HG02642 (cell line): ENCODE data around the gene TRMT10C.
"Not testable (repeated sequence)": the region's sequence is repeated elsewhere in the genome, so short reads cannot be mapped to it uniquely, and the experiment has no call there.

ENCODE experiments used
- ATAC-seq: cut with Tn5 transposase; IDR thresholded peaks from one replicate; pipeline ENCODE4 v1.9.1; 2021; ENCODE audit warnings: mild to moderate bottlenecking; ENCODE audit not compliant: unreplicated experiment, poor library complexity

The TRMT10C gene

DNA sequence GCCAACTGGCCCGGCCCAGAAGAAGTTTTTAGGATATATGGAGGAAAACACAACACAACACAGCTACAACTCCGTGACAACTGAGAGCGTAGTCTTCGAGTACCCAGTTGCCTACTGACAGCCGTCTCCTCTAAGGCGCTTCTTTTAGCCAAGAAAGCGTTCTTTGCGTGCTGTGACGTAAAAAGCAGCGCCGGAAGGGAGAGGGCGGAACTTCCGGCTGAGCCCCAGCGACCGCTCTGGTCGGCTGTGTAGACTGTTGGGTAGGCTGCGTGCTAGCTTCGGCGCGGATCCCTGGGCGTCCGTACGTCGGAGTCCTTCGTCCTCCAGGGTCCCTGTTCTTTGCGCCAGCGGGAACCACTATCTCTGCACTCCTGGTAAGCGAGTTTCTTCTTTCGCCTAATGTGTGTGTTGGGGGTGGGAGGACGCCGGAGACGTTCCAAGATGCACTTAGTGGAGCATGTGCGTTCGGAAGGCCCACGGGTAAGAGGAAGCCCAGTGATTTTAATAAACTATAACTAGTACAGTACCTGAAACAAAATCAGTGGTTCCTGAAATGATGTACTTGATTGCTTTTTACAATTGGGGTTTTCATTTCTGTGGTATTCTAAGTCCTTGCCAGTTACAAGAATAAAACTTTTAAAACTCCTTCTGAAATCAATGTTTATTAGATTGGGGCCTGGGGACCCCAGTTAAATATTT lies at the start of gene TRMT10C:
TRMT10C (plus strand) TSS at position 239 of the 699 bp plus-strand sequence. CDS start 2,914 bp downstream, outside the sequence.
- ATAC-seq = peak; percentile 100

- ATAC-seq = peak; percentile 44
These were observed 49.3 kb upstream of the TRMT10C start for GRCh38 chr3:101512396-101512645.

DNA sequence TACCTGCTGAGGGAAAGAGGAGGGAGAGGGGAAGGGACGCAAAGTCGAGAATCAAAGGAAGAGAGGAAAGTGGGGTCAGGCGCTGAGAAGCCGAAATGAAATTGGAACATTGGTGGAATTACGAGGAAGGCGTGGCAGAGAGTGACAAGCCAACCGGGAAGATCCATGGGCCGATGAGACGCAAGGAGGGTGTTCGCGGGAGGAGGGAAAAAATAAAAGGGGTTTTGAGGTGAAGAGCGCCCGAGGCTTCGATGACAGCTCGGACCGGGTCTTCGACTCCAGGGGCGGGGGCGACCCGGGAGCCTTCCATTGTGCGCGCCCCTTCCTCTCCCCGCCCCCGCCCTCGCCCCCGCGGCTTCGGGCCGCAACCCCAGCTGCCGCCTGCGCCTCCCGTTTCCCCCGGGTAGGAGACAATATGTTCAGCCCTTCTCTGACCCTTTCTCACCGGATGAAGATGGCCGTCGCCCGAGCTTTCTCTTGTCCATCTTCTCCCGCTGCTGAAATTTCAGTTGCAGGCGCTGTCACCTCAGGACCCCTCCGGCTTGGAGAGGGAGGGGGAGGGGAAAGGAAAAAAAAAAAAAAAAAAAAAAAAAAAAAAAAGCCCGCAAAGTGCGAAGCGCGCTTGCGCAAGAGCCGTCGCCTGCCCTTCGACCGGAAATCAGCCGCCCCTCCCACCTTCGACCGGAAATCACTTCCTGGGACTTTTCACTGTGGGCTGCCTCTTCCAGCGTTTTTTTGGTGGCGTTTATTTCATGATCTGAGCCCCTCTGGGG lies 48.8 kb upstream of the TRMT10C start, which contains the start of gene SENP7:
SENP7 (minus strand) TSS at position 567 of the 773 bp plus-strand sequence; CDS start at position 485, 82 bp downstream.
- peak; percentile 73 for ATAC-seq

DNA sequence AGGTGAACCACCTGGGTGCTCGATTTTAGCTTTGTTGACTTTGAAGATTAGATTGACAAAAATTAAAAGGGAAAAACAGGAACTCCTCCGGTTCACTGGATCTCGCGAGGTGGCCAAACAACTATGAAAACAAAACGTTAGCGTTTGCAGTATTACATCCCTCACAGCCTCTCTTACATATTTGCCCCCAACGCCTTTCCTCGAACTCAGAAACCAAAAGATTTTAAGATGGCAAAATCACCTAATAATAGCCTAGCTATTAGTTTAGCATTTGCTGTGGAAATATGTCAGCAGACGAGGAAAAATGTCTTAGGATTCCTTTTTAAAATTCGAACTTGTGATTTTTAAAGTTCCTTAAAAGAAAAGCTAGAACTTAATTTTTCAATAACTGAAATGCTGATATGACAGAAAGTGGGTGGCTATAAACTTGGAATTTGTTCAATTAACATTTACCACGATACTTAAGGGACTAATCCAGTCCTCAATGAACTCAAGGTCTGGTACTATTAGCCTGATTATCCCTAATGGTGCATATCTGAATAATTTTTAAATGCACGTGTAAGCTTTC lies 48.2 kb upstream of the TRMT10C start:
- peak; percentile 41 for ATAC-seq

- peak; percentile 96 for ATAC-seq
These were observed 43.2 kb upstream of the TRMT10C start for GRCh38 chr3:101518421-101518871.

DNA sequence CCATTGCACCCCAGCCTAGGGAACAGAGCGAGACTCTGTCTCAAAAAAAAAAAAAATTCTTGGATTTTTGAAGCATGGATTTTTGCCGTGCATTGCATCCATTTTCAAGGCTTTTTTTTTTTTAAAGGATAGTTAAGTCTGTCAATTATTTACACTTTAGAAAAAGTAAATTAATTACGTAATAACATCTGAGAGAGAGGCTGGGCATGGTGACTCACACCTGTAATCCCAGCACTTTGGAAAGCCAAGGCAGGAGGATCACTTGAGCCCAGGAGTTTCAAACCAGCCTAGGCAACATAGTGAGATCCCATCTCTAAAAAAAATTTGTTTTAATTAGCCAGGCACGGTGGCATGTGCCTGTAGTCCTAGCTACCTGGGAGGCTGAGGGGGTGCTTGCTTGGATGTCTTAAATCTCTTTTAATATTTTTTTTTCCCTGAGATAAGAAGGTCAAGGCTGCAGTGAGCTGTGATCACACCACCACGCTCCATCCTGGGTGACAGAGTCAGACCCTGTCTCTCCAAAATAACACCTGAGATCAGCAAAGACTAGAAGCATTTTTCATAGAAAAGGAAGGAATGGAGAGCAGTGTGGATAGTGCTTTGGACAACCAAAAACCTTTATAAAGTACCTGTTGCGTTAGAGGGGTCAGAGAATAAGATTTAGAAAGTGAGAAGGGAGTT lies 41.8 kb upstream of the TRMT10C start:
- no peak for ATAC-seq

- no peak for ATAC-seq
These were observed 40.4 kb upstream of the TRMT10C start for GRCh38 chr3:101521211-101521701.

DNA sequence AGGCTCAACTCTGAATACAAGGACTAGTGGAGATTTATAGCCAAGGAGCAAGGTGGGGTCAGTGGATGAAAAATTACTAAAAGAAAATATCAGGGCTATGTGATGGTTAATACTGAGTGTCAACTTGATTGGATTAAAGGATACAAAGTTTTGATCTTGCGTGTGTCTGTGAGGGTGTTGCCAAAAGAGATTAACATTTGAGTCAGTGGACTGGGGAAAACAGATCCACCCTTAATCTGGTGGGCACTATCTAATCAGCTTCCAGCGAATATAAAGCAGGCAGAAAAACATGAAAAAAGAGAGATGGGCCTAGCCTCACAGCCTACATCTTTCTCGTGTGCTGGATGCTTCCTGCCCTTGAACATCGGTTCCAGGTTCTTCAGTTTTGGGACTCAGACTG lies 34.2 kb upstream of the TRMT10C start:
- ATAC-seq = no peak

GRCh38 chr3:101527906-101528305 lies 33.8 kb upstream of the TRMT10C start:
- no peak for ATAC-seq

DNA sequence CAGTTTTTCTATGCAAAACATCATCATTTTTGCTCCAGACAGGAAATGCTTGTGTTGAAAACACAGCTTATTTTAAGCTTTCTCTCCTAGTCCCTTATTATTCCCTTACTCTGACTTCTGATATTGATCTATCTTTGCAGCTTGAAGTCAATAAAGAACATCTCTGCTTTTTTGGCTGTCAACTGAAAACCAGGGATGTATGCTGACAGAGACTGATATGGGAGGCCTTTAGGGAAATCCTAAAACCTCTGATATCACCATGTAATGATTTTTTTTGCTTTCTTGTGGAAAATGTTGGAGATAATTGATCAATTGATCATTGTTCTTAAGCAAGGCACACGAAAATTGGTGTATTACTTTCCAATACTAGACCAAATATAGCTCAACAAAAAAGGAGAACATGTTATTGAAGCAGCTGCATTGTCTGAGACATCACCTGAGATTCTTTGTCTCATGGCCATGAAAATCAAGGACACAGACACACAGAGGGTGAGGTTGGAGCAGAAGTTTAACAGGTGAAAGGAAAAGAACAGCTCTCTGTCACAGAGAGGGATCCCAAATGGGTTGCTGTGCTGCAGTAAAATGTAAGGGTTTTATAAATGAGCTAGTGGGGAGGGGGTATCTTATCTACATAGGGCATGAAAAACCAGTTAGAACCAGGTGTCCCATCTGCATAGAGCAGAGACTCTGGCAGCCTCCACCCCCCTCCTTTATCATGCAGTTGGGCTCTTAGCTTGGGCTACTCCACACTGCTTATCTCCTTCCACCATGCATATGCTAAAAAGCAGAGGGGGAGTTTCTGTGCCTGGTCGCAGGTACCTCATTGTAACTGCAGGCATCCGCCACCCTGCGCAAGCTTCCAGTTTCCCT lies 31.6 kb upstream of the TRMT10C start:
- ATAC-seq = no peak

DNA sequence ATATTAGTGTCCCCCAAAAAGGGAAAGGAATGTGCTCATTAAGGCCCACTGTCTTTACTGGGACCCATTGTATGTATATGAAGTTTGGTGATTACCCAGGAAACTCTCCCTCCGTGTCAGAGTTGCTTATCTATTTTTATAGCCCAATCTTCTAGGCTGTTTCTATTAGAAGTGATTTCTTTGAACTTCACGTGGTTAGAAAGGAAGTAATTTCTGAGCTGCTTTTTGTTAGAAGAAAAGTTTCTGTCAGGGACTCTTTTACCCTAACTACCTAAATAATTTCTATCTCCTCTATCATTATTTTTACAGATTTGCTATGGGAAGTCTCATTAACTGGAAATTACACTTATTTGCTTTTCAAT lies 31.0 kb upstream of the TRMT10C start:
- no peak for ATAC-seq

DNA sequence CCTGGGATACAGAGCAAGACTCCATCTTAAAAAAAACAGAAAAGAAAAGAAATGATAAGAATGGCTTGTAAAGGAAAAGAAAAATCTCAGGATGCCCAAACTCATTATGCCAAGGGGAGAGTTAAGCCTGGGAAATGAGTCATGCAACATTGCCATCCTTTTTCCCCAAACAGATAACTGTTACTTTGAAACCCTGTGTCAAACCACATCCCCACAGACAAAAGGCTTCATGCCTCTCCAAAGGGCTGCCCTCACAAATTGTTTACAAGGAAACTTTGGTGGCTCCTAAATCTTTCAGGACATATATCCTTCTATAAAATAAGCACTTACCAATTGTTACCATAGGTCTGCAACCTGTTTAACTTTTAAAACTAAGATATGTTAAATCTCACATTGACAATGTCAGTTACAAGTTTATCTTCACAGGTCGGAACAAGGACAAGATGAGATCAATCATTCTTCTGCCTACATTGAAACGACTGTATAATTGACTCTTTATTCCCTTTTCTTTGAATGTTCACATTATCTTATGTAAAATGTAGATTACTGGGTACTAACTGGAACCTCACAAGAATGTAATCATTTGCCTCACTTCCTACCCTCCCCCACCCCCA lies 30.1 kb upstream of the TRMT10C start:
- ATAC-seq = no peak

DNA sequence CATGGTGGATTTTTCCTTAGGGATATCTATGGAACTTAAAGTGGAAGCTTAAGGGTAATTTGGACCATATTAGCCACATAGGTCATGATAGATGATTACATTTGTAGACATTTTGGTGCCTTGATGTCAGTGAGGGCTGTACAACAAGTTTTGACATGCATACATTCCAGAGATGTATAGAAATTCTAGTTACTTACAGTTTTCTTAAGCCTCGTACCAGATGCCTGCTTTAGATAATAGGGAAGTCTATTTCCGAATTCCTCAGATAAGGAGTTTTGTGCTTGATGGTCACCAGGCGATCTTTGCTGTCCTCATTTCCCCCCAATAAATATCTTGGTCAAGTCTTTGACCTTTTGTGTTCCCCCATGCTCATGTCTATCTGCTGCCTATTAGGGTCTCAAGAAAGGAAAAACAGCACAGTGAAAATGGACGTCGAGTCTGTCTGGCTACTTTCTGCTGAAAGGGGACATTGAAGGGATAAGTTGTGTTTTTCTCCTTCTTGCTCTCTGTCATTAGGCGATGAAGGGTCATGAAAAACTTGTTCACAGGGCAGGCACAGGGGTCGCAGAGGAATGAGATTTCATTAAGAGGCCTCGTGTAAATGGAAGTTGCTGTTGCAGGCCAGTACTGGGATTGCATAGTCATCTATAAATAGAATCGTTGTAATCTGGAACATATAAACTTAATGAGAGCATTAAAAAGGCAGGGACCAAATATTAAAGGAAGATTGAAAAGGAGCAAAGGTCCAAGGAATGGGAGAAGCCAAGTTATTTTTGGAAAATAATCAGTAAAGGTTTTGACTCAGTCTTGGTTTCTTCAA lies 28.7 kb upstream of the TRMT10C start:
- no peak for ATAC-seq

DNA sequence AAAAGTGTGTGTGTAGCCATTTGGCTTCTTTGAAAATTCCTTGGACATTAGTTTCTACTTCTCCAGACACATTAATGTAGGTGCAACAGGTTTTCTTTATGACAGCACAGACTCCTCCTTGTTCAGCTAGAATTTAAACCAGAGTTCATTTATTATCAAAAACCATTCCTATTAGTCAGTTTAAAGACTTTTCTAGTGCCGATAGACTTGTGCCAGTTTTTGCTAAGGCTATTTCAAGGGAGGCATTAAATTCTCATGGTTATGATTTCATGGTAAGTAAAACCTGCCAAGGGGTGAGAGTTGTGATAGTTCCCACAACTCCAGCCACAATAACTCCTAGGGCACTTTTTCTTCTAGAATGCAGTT lies 28.1 kb upstream of the TRMT10C start:
- ATAC-seq = no peak

DNA sequence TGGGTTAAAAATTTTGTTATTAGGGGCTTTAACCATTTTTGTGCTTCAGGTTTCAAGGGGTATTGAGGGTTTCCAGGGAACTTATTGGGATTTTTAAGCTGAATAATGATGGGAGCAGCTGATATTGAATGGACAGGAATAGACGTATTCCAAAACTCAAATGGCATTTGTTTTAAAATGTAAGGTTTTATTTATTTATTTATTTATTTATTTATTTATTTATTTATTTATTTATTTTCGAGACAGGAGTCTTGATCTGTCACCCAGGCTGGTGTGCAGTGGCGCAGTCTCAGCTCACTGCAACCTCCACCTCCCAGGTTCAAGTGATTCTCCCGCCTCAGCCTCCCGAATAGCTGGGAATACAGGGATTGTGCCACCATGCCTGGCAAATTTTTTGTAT lies 26.4 kb upstream of the TRMT10C start:
- ATAC-seq = no peak

DNA sequence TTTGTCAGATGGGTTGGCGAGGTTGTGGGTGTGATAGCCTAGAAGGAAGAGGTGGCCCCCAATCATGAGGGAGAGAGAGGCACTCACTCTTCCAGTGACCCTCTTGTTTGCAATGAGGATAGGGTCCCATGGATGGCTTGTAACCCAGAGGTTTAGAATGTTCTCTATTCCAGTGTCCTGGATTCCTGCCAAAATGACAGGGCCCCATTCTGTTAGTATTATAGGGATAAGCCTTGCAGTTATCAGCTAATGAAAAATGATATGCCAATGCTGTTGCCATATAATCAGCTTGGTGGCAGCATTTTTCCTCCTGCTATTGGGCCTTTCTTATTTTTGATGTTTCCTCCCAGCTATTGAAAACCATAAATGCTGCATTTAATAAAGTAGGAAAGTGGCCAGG lies 25.4 kb upstream of the TRMT10C start:
- ATAC-seq = no peak

- not testable (repeated sequence) for ATAC-seq
These were observed 24.7 kb upstream of the TRMT10C start for GRCh38 chr3:101536955-101537354.

- no peak for ATAC-seq
These were observed 18.7 kb upstream of the TRMT10C start for GRCh38 chr3:101542957-101543356.
